ENCODE measurements around the gene AFP. TPM values are rescaled to one million over a fixed set of nuclear protein-coding genes. Genes with fewer than 3 reads are reported as not detected.

Gene AFP
- total and polyA plus RNA-seq, 2 of the 8 experiments (the other 6 are each of a cell fraction or from before 2014, with no cell fraction given): 6.1 to 10.4 TPM

GRCh38 chr4:73409012-73409862, 26.8 kb upstream of the AFP start:
- CTCF ChIA-PET (ENCODE audit: partially characterized antibody): interaction anchor here (0.7 to 2.2 kb wide), 3 partner anchors 37 to 404 kb away, joined by 3 to 5 read pairs (median 3); no protein-coding TSS in a partner anchor
- TF ChIP-seq NRF1 (IDR thresholded peaks at IDR 0.05; ENCODE audit: low read depth, low read length) (no peak), KDM1A (IDR thresholded peaks at IDR 0.05; ENCODE audit: borderline replicate concordance, low read length) (no peak), CBX5 (IDR thresholded peaks at IDR 0.05; ENCODE audit: low read depth, low read length) (no peak), SAP30 (IDR thresholded peaks at IDR 0.05; ENCODE audit: insufficient read depth, insufficient replicate concordance, low read length) (no peak), SUZ12 (IDR thresholded peaks at IDR 0.05; ENCODE audit: low read length) (no peak), SIN3A (conservative IDR thresholded peaks at IDR 0.05 in 1 of 2, IDR thresholded peaks at IDR 0.05 in 1 of 2; ENCODE audit: low read depth in 1 of 2, low read length in 2 of 2) (no peak), HDAC2 (IDR thresholded peaks at IDR 0.05; ENCODE audit: borderline replicate concordance in 1 of 2, low read depth in 2 of 2, low read length in 2 of 2) (no peak), EGR1 (IDR thresholded peaks at IDR 0.05; ENCODE audit: borderline replicate concordance, low read depth, low read length) (no peak), CREB1 (IDR thresholded peaks at IDR 0.05) (no peak), BACH1 (IDR thresholded peaks at IDR 0.05; ENCODE audit: low read length) (no peak), PHF8 (conservative IDR thresholded peaks at IDR 0.05; ENCODE audit: low read depth, low read length) (no peak)

More at GRCh38 chr4:73409012-73409862, 26.8 kb upstream of the AFP start:
- Histone ChIP-seq H2BK15ac (ENCODE audit: low read length) (no peak overlapping the region), H3K79me1 (ENCODE audit: low read depth, low read length) (no peaks in the 10 kb centered on the region), H3K9me3 (ENCODE audit: insufficient read depth in 2 of 2, low read depth in 1 of 2, low read length in 1 of 2) (no peaks in the 10 kb centered on the region), H4K8ac (ENCODE audit: extremely low read depth, insufficient read depth, low read length) (no peak overlapping the region), H3K36me3 (ENCODE audit: control insufficient read depth in 2 of 4, insufficient read depth in 4 of 4, low read length in 3 of 4) (no peaks in the 10 kb centered on the region), H3K23me2 (ENCODE audit: low read depth, low read length) (no peaks in the 10 kb centered on the region), H3K4ac (replicated peaks; ENCODE audit: insufficient read length, low read depth, low read length) (no peak overlapping the region), H2BK20ac (ENCODE audit: low read length) (no peak overlapping the region), H4K91ac (replicated peaks; ENCODE audit: insufficient read length, low read length) (no peak overlapping the region), H3K4me3 (ENCODE audit: extremely low read depth in 1 of 4, insufficient read depth in 2 of 4, low read depth in 3 of 4, low read length in 4 of 4) (no peak overlapping the region), H2AFZ (ENCODE audit: low read length) (no peak overlapping the region), H3K9ac (replicated peaks in 1 of 4; ENCODE audit: extremely low read depth in 1 of 4, low read depth in 3 of 4, low read length in 3 of 4) (no peak overlapping the region), H3K14ac (ENCODE audit: insufficient read length) (no peak overlapping the region), H3K27me3 (replicated peaks in 1 of 4; ENCODE audit: control insufficient read depth in 3 of 4, extremely low read depth in 1 of 4, insufficient read depth in 3 of 4, low read length in 3 of 4) (no peaks in the 10 kb centered on the region), H3K4me1 (replicated peaks in 1 of 4; ENCODE audit: control insufficient read depth in 3 of 4, insufficient read depth in 4 of 4, low read length in 3 of 4) (peaks cover 0 to 4% (median 1%) of the 10 kb centered on the region in 4 experiments; a peak in 2 of 7 replicates), H4K20me1 (replicated peaks in 1 of 2; ENCODE audit: control insufficient read depth in 1 of 2, insufficient read depth in 2 of 2, low read length in 2 of 2) (no peaks in the 10 kb centered on the region), H2BK120ac (replicated peaks; ENCODE audit: low read depth, low read length) (no peak overlapping the region), H3K4me2 (ENCODE audit: insufficient read depth in 1 of 2, low read depth in 2 of 2, low read length in 2 of 2) (no peak overlapping the region), H2AK5ac (ENCODE audit: low read depth, low read length) (no peak overlapping the region), H3K56ac (replicated peaks; ENCODE audit: insufficient read length, low read depth, low read length) (no peak overlapping the region), H3K27ac (ENCODE audit: low read depth, low read length) (no peak overlapping the region), H3K79me2 (ENCODE audit: control insufficient read depth in 1 of 2, insufficient read depth in 2 of 2, low read length in 2 of 2) (no peaks in the 10 kb centered on the region), H4K5ac (ENCODE audit: insufficient read length, low read depth, low read length) (no peak overlapping the region), H2BK5ac (ENCODE audit: low read depth, low read length) (no peak overlapping the region), H3K18ac (ENCODE audit: extremely low read depth, low read length) (no peak overlapping the region), H3K23ac (ENCODE audit: insufficient read length) (no peak overlapping the region), H2BK12ac (ENCODE audit: low read depth, low read length) (no peak overlapping the region)
- FAIRE-seq (no peak), DNase-seq (ENCODE audit: low read depth in 1 of 2, low spot score in 2 of 2) (no peak)
- POLR2A ChIA-PET (ENCODE audit: partially characterized antibody): no interaction called here
- 88% methylated on average over 6 of the region's 6 CpGs; no CpG with 5 or more reads in 1 of the 2 experiments for WGBS, 2 experiments (ENCODE audit: extremely low coverage in 1 of 2, insufficient coverage in 1 of 2, insufficient read length in 1 of 2, insufficient replicate concordance in 2 of 2, low coverage in 1 of 2, low lambda C conversion rate in 2 of 2, missing lambda C conversion rate in 1 of 2)
